Fibroblast of pulmonary artery (primary cell): ENCODE data around the gene UGT3A2.

ENCODE experiments used
- DNase-seq: peaks from one replicate; pipeline ENCODE4 v3.0.0-alpha.2; 2010; ENCODE audit warnings: low read depth
- H3K4me3 ChIP-seq: replicated peaks from 2 replicates; pipeline ENCODE4 v1.5.1; 2011; ENCODE audit warnings: low read depth, mild to moderate bottlenecking, control low read depth, low read length, moderate library complexity
- CTCF ChIP-seq: IDR thresholded peaks from 2 replicates; pipeline ENCODE4 v1.5.1; 2011; ENCODE audit warnings: mild to moderate bottlenecking, control low read depth, low read length, inconsistent platforms; ENCODE audit errors: missing control alignments

The UGT3A2 gene

GRCh38 chr5:36055984-36056383, 10.7 kb downstream of the UGT3A2 start:
- TF ChIP-seq CTCF: no peak
- DNase-seq: no peak
- no peak overlapping the region for H3K4me3 ChIP-seq

GRCh38 chr5:36054647-36055046, 12.0 kb downstream of the UGT3A2 start:
- no peak overlapping the region for H3K4me3 ChIP-seq
- no peak for TF ChIP-seq CTCF

GRCh38 chr5:36052538-36052937, 14.1 kb downstream of the UGT3A2 start:
- DNase-seq: no peak
- no peak for TF ChIP-seq CTCF

More at GRCh38 chr5:36054647-36055046, 12.0 kb downstream of the UGT3A2 start:
- DNase-seq: no peak

GRCh38 chr5:36049949-36050348, 16.7 kb downstream of the UGT3A2 start:
- no peak for TF ChIP-seq CTCF

More at GRCh38 chr5:36052538-36052937, 14.1 kb downstream of the UGT3A2 start:
- H3K4me3 ChIP-seq: no peak overlapping the region

GRCh38 chr5:36047384-36048160, 19.1 kb downstream of the UGT3A2 start:
- H3K4me3 ChIP-seq: no peak overlapping the region
- DNase-seq: no peak
- TF ChIP-seq CTCF: no peak

More at GRCh38 chr5:36049949-36050348, 16.7 kb downstream of the UGT3A2 start:
- H3K4me3 ChIP-seq: no peak overlapping the region
- DNase-seq: no peak

- no peak for DNase-seq
- H3K4me3 ChIP-seq: no peak overlapping the region
- TF ChIP-seq CTCF: no peak
These were observed 20.8 kb downstream of the UGT3A2 start for GRCh38 chr5:36045895-36046294.

GRCh38 chr5:36041537-36041845, 25.2 kb downstream of the UGT3A2 start:
- no peak overlapping the region for H3K4me3 ChIP-seq
- TF ChIP-seq CTCF: no peak
- no peak for DNase-seq
